NK-92 (cell line): ENCODE data around the gene RASSF10.

Source experiments
- DNase-seq: peaks from one replicate; lab custom pipeline; 2025; ENCODE audit not compliant: unreplicated experiment; lab: John Stamatoyannopoulos, UW

The RASSF10 gene

GRCh38 chr11:12993626-12994025, 15.5 kb upstream of the RASSF10 start:
- DNase-seq, result no peak

GRCh38 chr11:12994476-12994875, 14.6 kb upstream of the RASSF10 start:
- DNase-seq, result no peak

- DNase-seq, result no peak
Observed at GRCh38 chr11:12995188-12995587, 13.9 kb upstream of the RASSF10 start.

- DNase-seq, result no peak
Observed at GRCh38 chr11:12995823-12996222, 13.3 kb upstream of the RASSF10 start.

GRCh38 chr11:12997168-12997567, 11.9 kb upstream of the RASSF10 start:
- no peak for DNase-seq

- no peak for DNase-seq
Observed at GRCh38 chr11:12998336-12998735, 10.8 kb upstream of the RASSF10 start.

GRCh38 chr11:12999597-12999996, 9.5 kb upstream of the RASSF10 start:
- DNase-seq, result no peak

GRCh38 chr11:13000116-13000515, 9.0 kb upstream of the RASSF10 start:
- DNase-seq, result no peak

GRCh38 chr11:13000721-13001120, 8.4 kb upstream of the RASSF10 start:
- no peak for DNase-seq

- no peak for DNase-seq
Observed at GRCh38 chr11:13003736-13004493, 5.2 kb upstream of the RASSF10 start.

GRCh38 chr11:13007182-13008060, 1.7 kb upstream of the RASSF10 start:
- no peak for DNase-seq

- no peak for DNase-seq
Observed at GRCh38 chr11:13008061-13008435, 1.1 kb upstream of the RASSF10 start.

- no peak for DNase-seq
Observed at GRCh38 chr11:13009476-13009920, 382 bp downstream of the RASSF10 start.

- DNase-seq, result no peak
Observed at GRCh38 chr11:13009921-13010748, 1.0 kb downstream of the RASSF10 start.

GRCh38 chr11:13010749-13011465, 1.8 kb downstream of the RASSF10 start:
- no peak for DNase-seq

- no peak for DNase-seq
Observed at GRCh38 chr11:13011466-13012055, 2.4 kb downstream of the RASSF10 start.

- no peak for DNase-seq
Observed at GRCh38 chr11:13012056-13012661, 3.0 kb downstream of the RASSF10 start.

- no peak for DNase-seq
Observed at GRCh38 chr11:13013054-13013488, 4.0 kb downstream of the RASSF10 start.

GRCh38 chr11:13015753-13016152, 6.6 kb downstream of the RASSF10 start:
- no peak for DNase-seq

- no peak for DNase-seq
Observed at GRCh38 chr11:13016415-13016814, 7.3 kb downstream of the RASSF10 start.
